Measurements from ENCODE around the gene SUN3. TPM values are rescaled to one million over a fixed set of nuclear protein-coding genes. Genes with fewer than 3 reads are reported as not detected.
A peak's percentile ranks its signal among the peaks of the same experiment; 100 is the strongest.
"Not testable (repeated sequence)": the region's sequence is repeated elsewhere in the genome, so short reads cannot be mapped to it uniquely, and the experiment has no call there.

The SUN3 gene
- polyA plus RNA-seq, 5 donors, result 0.25 to 0.53 (median 0.33) TPM; not detected in 1

DNA sequence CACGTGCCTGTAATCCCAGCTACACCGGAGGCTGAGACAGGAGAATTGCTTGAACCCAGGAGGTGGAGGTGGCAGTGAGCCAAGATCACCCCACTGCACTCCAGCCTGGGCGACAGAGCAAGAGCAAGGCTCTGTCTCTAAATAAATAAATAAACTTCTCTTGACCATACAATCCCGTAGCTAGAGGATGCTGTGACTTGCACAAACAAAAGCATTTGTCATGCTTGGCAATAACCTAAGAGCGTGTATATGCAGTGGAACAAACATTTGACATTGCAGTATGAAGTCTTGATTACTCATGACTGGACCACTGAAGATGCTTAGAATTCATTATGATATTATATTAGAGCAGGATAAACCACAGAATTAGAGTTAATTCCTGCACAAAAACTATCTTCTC, 5.0 kb upstream of the SUN3 start:
- no peak for DNase-seq

DNA sequence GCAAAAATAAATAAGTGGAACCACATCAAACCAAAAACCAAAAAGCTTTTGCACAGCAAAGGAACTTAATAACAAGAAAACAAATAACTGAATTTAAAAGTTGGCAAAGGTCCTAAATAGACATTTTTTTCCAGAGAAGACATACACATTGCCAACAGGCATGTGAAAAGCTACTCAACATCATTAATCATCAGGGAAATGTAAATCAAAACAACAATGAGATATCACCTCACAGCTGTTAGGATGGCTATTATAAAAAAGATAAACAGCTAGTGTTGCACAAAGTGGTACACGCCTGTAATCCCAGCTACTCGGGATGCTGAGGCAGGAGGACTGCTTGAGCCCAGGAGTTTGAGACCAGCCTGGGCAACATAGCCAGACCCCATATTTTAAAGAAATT, 2.2 kb upstream of the SUN3 start:
- DNase-seq, result no peak

DNA sequence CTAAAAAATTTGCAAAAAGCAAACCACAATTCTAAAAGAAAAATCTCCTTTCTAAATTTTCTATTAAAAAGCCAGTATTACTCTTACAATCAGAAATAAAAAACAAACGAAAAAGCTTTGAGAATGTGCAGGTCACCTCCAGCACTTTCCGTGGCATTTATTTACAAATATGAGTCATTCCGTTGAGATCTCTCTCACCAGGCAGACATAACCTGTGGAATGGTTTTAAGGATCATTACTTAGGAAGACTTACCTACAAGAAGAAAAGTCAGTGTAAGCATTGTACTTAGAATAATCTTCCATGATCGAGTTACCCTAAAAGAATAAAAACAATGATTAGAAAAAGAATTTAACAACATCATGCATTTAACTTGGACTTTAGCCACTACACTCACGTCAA, 3.3 kb downstream of the SUN3 start:
- no peak for DNase-seq

DNA sequence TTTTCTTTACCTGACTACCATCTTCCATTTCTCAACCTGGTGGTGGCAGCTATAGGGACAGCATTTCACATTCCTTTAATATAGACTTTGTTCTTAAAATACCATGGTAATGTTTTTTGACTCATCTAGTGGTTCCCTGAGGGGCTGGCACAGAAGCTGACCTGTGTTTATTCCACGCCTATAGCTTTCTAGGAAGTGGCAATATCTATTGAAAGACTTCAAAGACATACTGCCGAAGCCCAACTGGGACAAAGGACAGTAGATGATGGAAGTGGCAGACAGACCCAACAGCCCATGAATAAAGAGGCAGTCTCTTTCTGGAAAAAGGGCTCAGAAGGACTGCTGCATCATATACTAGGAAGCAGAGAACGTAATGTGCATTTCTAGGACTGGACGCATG, 11.2 kb downstream of the SUN3 start:
- DNase-seq, result no peak

DNA sequence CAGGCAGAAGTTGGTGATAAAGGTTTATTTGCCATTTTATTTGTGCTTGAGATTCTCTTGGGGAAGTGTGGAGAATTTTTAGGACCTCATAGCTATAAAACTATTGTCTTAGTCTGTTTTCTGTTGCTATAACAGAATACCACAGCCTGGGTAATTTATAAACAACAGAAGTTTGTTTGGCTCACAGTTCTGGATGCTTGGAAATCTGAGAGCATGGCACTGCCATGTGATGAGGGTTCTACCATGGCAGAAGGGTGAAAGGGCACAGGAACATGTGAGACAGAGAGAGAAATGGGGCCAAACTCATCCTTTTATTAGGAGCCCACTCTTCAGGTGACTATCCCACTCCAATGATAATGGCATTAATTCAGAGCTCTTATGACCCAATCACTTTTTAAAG, 12.3 kb downstream of the SUN3 start:
- DNase-seq, result no peak

GRCh38 chr7:48011951-48012350, 17.0 kb downstream of the SUN3 start:
- DNase-seq, result no peak

DNA sequence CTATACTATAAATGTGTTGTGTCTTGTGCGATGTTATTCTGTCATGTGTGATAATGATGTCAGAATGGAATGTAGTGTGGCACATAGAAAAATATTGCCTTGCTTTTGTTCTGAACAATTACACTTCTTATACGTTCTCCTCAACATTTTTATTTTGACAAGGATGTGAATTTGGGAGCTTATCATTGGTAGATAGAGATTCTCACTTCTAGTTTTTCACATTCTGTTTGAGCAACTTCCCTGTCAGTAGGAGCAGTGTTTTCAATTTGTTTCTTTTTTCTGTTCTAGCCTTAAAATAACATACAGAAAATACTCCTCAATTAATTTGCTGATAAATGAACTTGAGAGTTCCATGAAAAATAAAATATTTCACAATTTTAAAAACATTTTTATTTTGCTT, 17.6 kb downstream of the SUN3 start:
- DNase-seq, result no peak

DNA sequence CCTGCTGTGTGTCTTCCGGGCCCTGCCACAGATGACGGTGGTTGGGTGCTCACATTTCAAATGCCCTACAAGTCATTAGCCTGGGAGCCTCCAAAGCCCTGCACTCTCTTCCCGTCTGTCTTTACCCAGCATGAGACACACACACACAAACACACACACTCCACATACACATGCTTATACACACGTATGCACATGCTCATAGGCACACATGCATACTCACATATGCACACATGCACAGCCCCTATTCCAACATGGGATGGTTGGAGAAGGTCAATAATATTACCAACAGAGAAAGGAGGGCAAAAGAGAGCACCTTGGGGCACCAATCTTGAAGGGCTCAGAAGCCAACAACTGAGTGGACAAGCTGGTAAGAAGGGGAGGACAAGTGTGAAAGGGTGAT, 19.0 kb downstream of the SUN3 start:
- no peak for DNase-seq

DNA sequence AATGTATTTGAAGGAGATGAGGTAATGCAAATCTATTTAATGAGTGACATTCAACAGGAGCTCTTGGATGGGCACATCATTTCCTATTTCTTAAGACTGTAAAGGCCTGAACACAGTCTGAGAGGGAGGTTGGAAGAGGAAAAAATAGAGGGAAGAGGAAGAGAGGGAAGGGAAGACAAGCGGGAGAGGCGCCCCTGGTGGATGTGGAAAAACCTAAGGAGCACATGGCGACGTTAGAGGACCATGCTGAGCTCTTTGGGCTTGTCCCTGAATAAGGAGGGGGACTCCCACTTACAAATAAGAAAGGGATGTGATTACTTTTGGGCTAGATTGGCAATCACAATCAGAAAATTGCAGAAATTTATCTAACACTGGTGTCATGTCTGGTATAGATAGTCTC, 19.6 kb downstream of the SUN3 start:
- no peak for DNase-seq

DNA sequence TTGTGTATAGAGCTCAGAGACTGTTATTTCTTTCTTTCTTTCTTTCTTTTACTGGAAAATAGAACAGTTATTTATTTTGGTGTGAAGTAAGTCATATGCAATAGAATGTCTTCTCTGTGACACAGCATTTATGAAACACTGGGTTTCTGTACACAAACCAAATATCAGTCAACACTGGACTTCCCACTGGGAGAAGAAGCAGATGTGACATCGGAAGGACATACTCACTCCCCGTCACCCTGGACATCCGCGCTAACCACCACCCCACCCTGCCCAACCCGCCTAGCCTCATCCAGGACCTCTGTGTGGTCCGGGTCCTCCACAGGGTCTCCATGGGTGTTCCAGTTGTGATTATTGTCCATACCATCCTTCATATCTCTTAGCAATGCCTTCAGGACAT, 22.0 kb downstream of the SUN3 start:
- no peak for DNase-seq

GRCh38 chr7:48004638-48005037, 24.3 kb downstream of the SUN3 start:
- no peak for DNase-seq

GRCh38 chr7:48004032-48004431, 24.9 kb downstream of the SUN3 start:
- no peak for DNase-seq

DNA sequence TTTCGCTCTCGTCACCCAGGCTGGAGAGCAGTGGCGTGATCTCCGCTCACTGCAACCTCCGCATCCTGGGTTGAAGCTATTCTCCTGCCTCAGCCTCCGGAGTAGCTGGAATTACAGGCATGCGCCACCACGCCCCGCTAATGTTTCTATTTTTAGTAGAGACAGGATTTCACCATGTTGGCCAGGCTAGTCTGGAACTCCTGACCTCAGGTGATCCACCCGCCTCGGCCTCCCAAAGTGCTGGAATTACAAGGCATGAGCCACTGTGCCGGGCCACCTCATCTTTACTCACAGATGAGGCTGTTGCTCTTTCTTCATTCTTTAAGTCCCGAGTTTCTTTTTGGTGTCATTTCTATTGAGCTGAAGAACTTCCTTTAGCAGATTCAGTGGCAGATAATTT, 28.7 kb downstream of the SUN3 start:
- not testable (repeated sequence) for DNase-seq

DNA sequence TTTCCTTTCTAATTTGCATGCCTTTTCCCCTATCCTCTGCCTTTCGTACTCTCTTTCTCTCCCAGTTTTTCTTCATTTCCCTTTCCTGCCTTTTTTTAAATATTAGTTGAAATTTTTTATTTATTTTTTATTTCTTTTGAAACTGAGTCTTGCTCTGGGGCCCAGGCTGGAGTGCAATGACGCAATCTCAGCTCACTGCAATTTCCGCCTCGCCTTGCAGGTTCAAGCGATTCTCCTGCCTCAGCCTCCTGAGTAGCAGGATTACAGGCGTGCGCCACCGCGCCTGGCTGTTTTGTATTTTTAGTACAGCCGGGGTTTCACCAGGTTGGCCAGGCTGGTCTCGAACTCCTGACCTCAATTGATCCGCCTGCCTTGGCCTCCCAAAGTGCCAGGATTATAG, 29.5 kb downstream of the SUN3 start:
- no peak for DNase-seq

DNA sequence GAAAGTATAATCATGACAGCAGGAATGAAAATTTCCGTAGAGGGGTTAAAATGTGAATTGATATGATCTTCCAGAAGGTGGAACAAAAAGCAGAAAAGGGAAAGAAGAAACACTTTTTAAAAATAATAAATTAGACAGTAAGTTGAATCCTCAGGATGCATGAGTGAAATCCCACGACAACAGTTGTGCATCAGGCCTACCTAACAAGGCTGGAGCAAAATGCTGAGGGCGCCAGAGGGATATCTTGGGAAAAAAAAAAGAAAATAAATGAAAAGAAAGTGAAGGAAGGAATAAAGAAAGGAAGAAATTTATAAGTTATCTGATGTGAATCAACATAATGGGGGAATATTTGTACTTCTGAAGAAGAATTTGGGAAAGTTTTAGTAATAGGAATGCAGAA, 36.5 kb downstream of the SUN3 start:
- no peak for DNase-seq

- DNase-seq, result peak; percentile 70 to 76
These were observed 37.1 kb downstream of the SUN3 start for GRCh38 chr7:47991741-47992311.

- DNase-seq, result no peak
These were observed 37.6 kb downstream of the SUN3 start for GRCh38 chr7:47991270-47991669.

- no peak for DNase-seq
These were observed 38.3 kb downstream of the SUN3 start for GRCh38 chr7:47990592-47990991.

GRCh38 chr7:47989607-47990400, 39.1 kb downstream of the SUN3 start:
- DNase-seq, result not testable (repeated sequence)

DNA sequence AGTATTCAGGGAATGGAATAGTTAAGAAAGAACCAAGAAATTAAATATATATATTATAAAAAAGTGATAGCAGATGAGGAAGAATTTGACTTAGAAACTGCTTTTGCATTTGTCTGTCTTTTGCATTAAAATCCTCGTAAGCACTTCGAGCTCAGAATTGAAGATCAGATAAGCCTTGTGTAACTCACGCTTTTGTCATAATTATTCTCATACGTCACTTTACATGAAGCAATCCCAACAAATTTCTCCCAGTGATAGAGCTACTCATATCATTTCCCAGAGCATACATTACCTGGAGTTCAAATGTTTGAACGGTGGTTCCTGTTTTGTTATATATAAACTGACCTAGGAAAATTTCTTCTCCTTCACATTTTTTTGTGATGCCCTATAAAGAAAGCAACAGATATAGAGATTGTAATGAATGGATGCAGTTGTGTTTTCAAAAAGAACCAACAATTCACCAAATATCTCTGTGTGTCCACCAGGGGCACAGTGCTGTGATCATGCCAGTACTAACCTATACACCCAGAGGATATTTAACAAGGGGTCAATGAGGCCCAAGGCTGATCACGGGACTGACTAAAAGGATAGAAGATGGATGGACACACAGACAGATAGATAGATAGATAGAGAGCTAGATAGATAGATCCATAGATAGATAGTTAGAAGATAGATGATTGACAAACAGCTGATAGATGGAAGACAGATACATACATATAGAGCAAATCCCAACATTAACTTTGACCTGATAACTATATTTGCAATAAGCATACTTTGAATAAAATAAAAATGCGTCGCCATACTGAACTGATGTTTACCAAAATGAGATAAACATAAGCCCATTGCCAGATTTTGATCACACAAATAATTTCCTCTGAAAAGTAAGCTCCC, 40.2 kb downstream of the SUN3 start:
- DNase-seq, result no peak

- no peak for DNase-seq
These were observed 46.3 kb downstream of the SUN3 start for GRCh38 chr7:47982610-47983009.

GRCh38 chr7:47980648-47981047, 48.3 kb downstream of the SUN3 start:
- DNase-seq, result not testable (repeated sequence)

- DNase-seq, result no peak
These were observed 49.1 kb downstream of the SUN3 start for GRCh38 chr7:47979832-47980181.
